HG03571 (cell line): ENCODE results near the gene TRIM41.
"Not testable (repeated sequence)": the region's sequence is repeated elsewhere in the genome, so short reads cannot be mapped to it uniquely, and the experiment has no call there.

ENCODE experiments used
- ATAC-seq: cut with Tn5 transposase; IDR thresholded peaks from one replicate; pipeline ENCODE4 v1.9.1; 2021; ENCODE audit not compliant: unreplicated experiment

TRIM41 gene

GRCh38 chr5:181282874-181283273 is 59.8 kb downstream of the TRIM41 start:
- no peak for ATAC-seq

- ATAC-seq: no peak
These were observed 60.3 kb downstream of the TRIM41 start for GRCh38 chr5:181283347-181283746.

- not testable (repeated sequence) for ATAC-seq
These were observed 61.0 kb downstream of the TRIM41 start for GRCh38 chr5:181283841-181284755.
